CD14-positive monocyte (primary cell): Measurements from ENCODE around the gene CTNNA3. TPM values are rescaled to one million over a fixed set of nuclear protein-coding genes. Genes with fewer than 3 reads are reported as not detected.

Experiments used
- DNase-seq, 3 donors: peaks; one replicate each; pipeline ENCODE4 v3.0.0-alpha.2; 2011 to 2022
- H2AFZ ChIP-seq: 2 replicates; pipeline ENCODE4 v1.6.0; 2012; ENCODE audit warnings: mild to moderate bottlenecking, low read depth, low read length, inconsistent platforms; ENCODE audit not compliant: insufficient read depth, poor library complexity, severe bottlenecking
- H3K27ac ChIP-seq, 2 donors: 1 replicate in 1 of 2; 2 replicates in 1 of 2; pipeline ENCODE4 v1.5.1; 2012 to 2013; ENCODE audit warnings: low read length in 2 of 2, control low read depth in 1 of 2, inconsistent platforms in 1 of 2, low read depth in 1 of 2, mild to moderate bottlenecking in 1 of 2
- H3K27me3 ChIP-seq, 2 donors: one replicate each; pipeline versions ENCODE4 v1.6.0 to v1.6.1; 2011 to 2013; ENCODE audit warnings: low read length in 2 of 2; ENCODE audit not compliant: control insufficient read depth in 2 of 2, insufficient read depth in 2 of 2
- H3K36me3 ChIP-seq, 2 donors: replicated peaks in 1 of 2; 1 replicate in 1 of 2; 2 replicates in 1 of 2; pipeline versions ENCODE4 v1.5.1 to v1.6.1; 2012 to 2013; ENCODE audit warnings: low read length in 2 of 2, control low read depth in 1 of 2, inconsistent platforms in 1 of 2, mild to moderate bottlenecking in 1 of 2; ENCODE audit not compliant: insufficient read depth in 2 of 2, control insufficient read depth in 1 of 2
- H3K4me1 ChIP-seq, 2 donors: 1 replicate in 1 of 2; 2 replicates in 1 of 2; pipeline versions ENCODE4 v1.5.1 to v1.6.1; 2012 to 2013; ENCODE audit warnings: low read length in 2 of 2, control low read depth in 1 of 2, inconsistent platforms in 1 of 2, mild to moderate bottlenecking in 1 of 2, moderate library complexity in 1 of 2; ENCODE audit not compliant: insufficient read depth in 2 of 2, control insufficient read depth in 1 of 2
- H3K4me2 ChIP-seq: replicated peaks from 2 replicates; pipeline ENCODE3; 2012; ENCODE audit warnings: low read length, moderate library complexity, mild to moderate bottlenecking; ENCODE audit not compliant: poor library complexity, severe bottlenecking; ENCODE audit errors: extremely low read depth
- H3K4me3 ChIP-seq, 3 experiments: fragments of 200-600 bp in 1 of 3; sonication (generic) in 1 of 3; replicated peaks in 1 of 3; 1 replicate in 2 of 3; 2 replicates in 1 of 3; pipeline ENCODE4 v1.5.1; 2011 to 2013; ENCODE audit warnings: low read length in 3 of 3, mild to moderate bottlenecking in 3 of 3, control low read depth in 2 of 3, low read depth in 2 of 3, inconsistent platforms in 1 of 3, moderate library complexity in 1 of 3
- H3K79me2 ChIP-seq: 2 replicates; pipeline ENCODE4 v1.6.0; 2012; ENCODE audit warnings: mild to moderate bottlenecking, control low read depth, inconsistent platforms, low read length, moderate library complexity; ENCODE audit not compliant: insufficient read depth
- H3K9ac ChIP-seq: 2 replicates; pipeline ENCODE4 v1.6.0; 2017; ENCODE audit warnings: low read length, mild to moderate bottlenecking; ENCODE audit not compliant: insufficient read depth, poor library complexity, severe bottlenecking
- H3K9me3 ChIP-seq, 2 donors: replicated peaks in 1 of 2; 1 replicate in 1 of 2; 2 replicates in 1 of 2; pipeline versions ENCODE4 v1.5.1 to v1.6.1; 2012 to 2013; ENCODE audit warnings: low read length in 2 of 2, control low read depth in 1 of 2; ENCODE audit not compliant: control insufficient read depth in 1 of 2, insufficient read depth in 1 of 2
- H4K20me1 ChIP-seq: 2 replicates; pipeline ENCODE4 v1.6.0; 2012; ENCODE audit warnings: mild to moderate bottlenecking, low read length, control low read depth, moderate library complexity; ENCODE audit not compliant: insufficient read depth
- H3K27ac Mint-ChIP-seq, 7 donors: one replicate each; pipeline ENCODE4 v1.8.0; 2020; ENCODE audit warnings: mild to moderate bottlenecking in 7 of 7, mixed read lengths in 7 of 7, moderate library complexity in 6 of 7, inconsistent platforms in 2 of 7
- H3K27me3 Mint-ChIP-seq, 3 donors: one replicate each; pipeline ENCODE4 v1.8.0; 2021 to 2022; ENCODE audit warnings: low read depth in 3 of 3, mild to moderate bottlenecking in 3 of 3, mixed read lengths in 3 of 3, moderate library complexity in 3 of 3, inconsistent platforms in 1 of 3
- H3K36me3 Mint-ChIP-seq, 2 donors: one replicate each; pipeline ENCODE4 v1.8.0; 2020; ENCODE audit warnings: mixed read lengths in 2 of 2, inconsistent platforms in 1 of 2, mild to moderate bottlenecking in 1 of 2
- H3K4me1 Mint-ChIP-seq: one replicate; pipeline ENCODE4 v1.8.0; 2020; ENCODE audit warnings: mild to moderate bottlenecking, mixed read lengths
- H3K4me3 Mint-ChIP-seq, 2 donors: one replicate each; pipeline ENCODE4 v1.8.0; 2020; ENCODE audit warnings: mild to moderate bottlenecking in 2 of 2, mixed read lengths in 2 of 2, moderate library complexity in 1 of 2
- H3K9me3 Mint-ChIP-seq, 7 donors: one replicate each; pipeline ENCODE4 v1.8.0; 2020 to 2022; ENCODE audit warnings: mixed read lengths in 7 of 7, mild to moderate bottlenecking in 6 of 7, moderate library complexity in 6 of 7, inconsistent platforms in 2 of 7
- CTCF ChIP-seq: fragments of 200-600 bp; IDR thresholded peaks from one replicate; pipeline ENCODE4 v1.8.0; 2022; ENCODE audit warnings: antibody characterized with exemption, mild to moderate bottlenecking
- WGBS: methylation state at CpG from one replicate; pipeline ENCODE4 v1.1.5; 2013; ENCODE audit warnings: missing lambda C conversion rate; ENCODE audit not compliant: insufficient coverage; 5-methylcytosine and 5-hydroxymethylcytosine counted together
- intact Hi-C, 2 donors: fragments of 100-400 bp; cut with micrococcal nuclease; formaldehyde crosslinking; loops; one replicate each; pipeline versions ENCODE4 v1.15.0 to v1.15.1; 2023
- polyA plus RNA-seq, 3 donors: library from polyadenylated mRNA; depleted of rRNA in 1 of 3; unstranded in 2 of 3; stranded (reverse) in 1 of 3; fragments of 300-500 nt in 2 of 3; fragments of >200 nt in 1 of 3; fragmentation: Illumina TruSeq in 2 of 3; gene quantifications; 1 replicate in 2 of 3; 2 replicates in 1 of 3; pipeline ENCODE4 v1.2.3, GENCODE V29; 2012 to 2021

CTNNA3 gene
- polyA plus RNA-seq, 3 donors: not detected

DNA sequence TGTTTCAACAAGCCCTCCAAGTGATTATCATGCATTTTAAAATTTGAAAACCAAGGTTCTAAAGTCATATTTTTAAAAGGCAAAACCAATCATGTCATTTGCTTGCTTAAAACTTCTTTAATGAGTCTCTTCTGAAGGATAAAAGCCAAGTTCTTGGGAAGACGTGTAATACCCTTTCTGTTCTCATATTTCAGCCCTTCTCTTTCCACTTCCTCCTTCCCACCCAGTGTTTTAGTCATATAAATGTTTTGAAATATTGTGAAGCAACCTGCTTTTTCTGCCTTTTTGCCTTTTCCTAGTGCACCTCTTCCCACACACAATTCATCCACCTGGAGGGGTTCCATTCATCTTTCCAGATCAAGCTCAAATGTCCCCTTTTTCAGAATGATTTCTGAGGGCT lies 981.3 kb downstream of the CTNNA3 start:
- WGBS: no CpG with 5 or more reads among the region's 1 CpG
- TF ChIP-seq CTCF: no peak
- H3K27ac Mint-ChIP-seq: no peak overlapping the region

DNA sequence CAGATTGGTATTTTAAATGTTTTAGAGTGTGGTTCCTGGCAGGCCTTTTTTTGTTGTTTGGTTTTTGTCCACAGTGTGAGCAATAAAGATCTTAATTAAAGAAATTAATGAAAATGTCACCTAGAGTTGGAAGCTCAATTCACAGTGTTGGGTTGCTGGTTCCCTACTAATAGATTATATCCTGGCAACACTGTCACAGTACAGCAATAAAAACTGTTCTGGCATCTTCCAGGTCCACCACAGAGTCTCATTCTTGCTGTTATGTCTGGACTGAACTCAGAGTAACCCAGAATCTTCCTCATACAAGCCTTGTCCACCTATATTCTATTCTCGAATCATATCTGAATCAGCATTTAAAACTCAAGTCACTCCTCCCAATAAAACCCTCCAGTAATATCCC lies 982.6 kb downstream of the CTNNA3 start:
- H3K4me3 Mint-ChIP-seq: no peak overlapping the region
- TF ChIP-seq CTCF: no peak
- Histone ChIP-seq H3K27ac (no peak overlapping the region), H3K4me3 (no peak overlapping the region), H3K9me3 (peaks cover 0 to 2% of the 10 kb centered on the region in 2 donors), H3K4me1 (no peaks in the 10 kb centered on the region), H3K27me3 (no peaks in the 10 kb centered on the region), H3K79me2 (no peaks in the 10 kb centered on the region), H2AFZ (no peak overlapping the region), H3K4me2 (no peak overlapping the region), H4K20me1 (no peaks in the 10 kb centered on the region), H3K9ac (no peak overlapping the region), H3K36me3 (no peaks in the 10 kb centered on the region)
- H3K36me3 Mint-ChIP-seq: no peaks in the 10 kb centered on the region
- no peak overlapping the region for H3K27ac Mint-ChIP-seq
- no peak for DNase-seq
- peaks cover 0 to 2% (median 0%) of the 10 kb centered on the region in 3 donors for H3K27me3 Mint-ChIP-seq
- intact Hi-C loops: no loop called here
- H3K4me1 Mint-ChIP-seq: no peaks in the 10 kb centered on the region
- H3K9me3 Mint-ChIP-seq: peaks cover 0 to 3% (median 2%) of the 10 kb centered on the region in 7 donors
- 80% methylated on average over 1 of the region's 1 CpG for WGBS

More for the DNA sequence above, 981.3 kb downstream of the CTNNA3 start:
- Histone ChIP-seq H3K27ac (no peak overlapping the region), H3K4me3 (no peak overlapping the region), H2AFZ (no peak overlapping the region), H3K27me3 (no peaks in the 10 kb centered on the region), H3K9ac (no peak overlapping the region), H3K4me1 (no peaks in the 10 kb centered on the region), H3K9me3 (no peaks in the 10 kb centered on the region), H4K20me1 (no peaks in the 10 kb centered on the region), H3K79me2 (no peaks in the 10 kb centered on the region), H3K4me2 (no peak overlapping the region), H3K36me3 (no peaks in the 10 kb centered on the region)
- Mint-ChIP-seq H3K4me1 (no peaks in the 10 kb centered on the region), H3K27me3 (peaks cover 0 to 2% (median 0%) of the 10 kb centered on the region in 3 donors), H3K36me3 (no peaks in the 10 kb centered on the region), H3K9me3 (peaks cover 0 to 3% (median 2%) of the 10 kb centered on the region in 7 donors), H3K4me3 (no peak overlapping the region)
- no peak for DNase-seq
- intact Hi-C loops: no loop called here
